ENCODE results near the gene DCST2. TPM values are rescaled to one million over a fixed set of nuclear protein-coding genes. Genes with fewer than 3 reads are reported as not detected.
A peak's percentile ranks its signal among the peaks of the same experiment; 100 is the strongest.
"Not testable (repeated sequence)": the region's sequence is repeated elsewhere in the genome, so short reads cannot be mapped to it uniquely, and the experiment has no call there.

Gene DCST2
- polyA plus RNA-seq, 3 donors = 0.85 to 1.3 (median 1.3) TPM

- DNase-seq (ENCODE audit: low read depth in 3 of 3, low spot score in 2 of 3) = no peak
Observed at GRCh38 chr1:154983776-154984466, 49.7 kb downstream of the DCST2 start.

DNA sequence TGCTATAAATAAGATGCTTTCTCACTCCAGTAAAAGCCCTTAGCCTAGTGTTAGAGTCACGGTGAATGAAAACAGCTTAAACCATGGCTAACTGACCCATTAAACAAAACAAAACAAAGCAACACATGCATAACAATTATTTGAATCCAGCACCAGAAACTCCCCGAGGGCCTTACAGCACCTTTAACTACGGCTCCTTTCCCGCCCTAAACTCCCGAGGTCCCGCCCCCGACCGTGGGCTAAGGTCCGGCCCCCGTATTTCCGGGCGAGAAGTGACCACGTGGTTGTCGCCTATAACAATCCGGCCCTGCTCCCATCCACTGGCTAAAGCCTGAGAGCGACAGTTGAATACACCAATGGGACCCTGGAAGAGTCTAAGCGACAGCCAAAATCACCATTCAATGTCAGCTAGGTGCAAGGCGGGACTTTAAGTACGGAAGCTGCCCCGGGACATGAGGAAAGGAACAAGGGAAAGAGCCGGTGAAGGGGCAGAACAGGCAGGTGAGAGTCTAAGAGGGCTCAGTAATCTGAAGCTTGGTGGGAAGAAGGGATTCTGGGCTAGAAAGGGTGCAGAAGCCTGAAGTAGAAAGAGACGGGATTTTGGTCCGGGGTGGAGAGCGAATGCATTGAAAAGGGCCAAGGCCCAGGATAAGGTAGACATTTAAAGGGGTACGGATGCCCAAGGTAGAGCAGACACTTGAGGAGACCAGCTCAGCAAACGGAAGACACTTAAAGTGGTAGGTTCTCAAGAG lies 50.5 kb downstream of the DCST2 start, which contains the start of gene FLAD1:
FLAD1 (plus strand) TSS at position 448 of the 752 bp plus-strand sequence. CDS start 351 bp downstream, outside the sequence.
- DNase-seq (ENCODE audit: low read depth in 3 of 3, low spot score in 2 of 3) = peak; percentile 98 to 100 (median 99)

GRCh38 chr1:154982341-154982740 lies 51.2 kb downstream of the DCST2 start:
- DNase-seq (ENCODE audit: low read depth in 3 of 3, low spot score in 2 of 3) = no peak

DNA sequence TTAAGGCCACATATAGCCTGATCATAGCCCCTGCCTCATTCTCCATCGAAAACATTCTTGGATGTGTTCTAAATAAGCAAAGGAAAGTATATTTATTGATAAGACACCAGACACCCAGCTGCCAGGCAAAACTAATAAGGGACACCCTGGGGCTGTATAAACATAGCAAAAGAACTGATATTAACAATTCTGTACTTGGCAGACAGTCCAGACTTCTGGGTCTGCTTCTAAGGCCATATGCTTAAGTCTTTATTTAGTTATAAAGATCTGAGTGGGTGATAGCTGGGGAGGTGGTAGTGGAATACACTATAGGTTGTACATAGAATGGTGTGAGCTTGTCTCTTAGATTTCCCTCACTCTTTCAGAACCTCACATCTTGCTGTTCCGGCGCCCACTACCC lies 55.2 kb downstream of the DCST2 start:
- DNase-seq (ENCODE audit: low read depth in 3 of 3, low spot score in 2 of 3) = no peak

DNA sequence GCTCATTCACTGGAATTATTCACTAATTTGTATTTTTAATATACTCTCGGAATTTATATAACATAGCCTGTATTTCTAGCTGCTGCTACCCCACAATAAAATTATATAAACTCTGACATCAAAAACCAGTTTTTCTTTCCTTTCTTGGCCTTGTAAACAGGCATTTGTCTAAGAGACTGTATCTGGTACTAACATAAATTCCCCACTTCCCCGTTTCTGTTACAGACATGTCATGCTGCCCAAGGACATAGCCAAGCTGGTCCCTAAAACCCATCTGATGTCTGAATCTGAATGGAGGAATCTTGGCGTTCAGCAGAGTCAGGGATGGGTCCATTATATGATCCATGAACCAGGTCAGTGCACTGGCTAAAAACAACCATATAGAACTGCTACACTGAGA lies 55.8 kb downstream of the DCST2 start:
- DNase-seq (ENCODE audit: low read depth in 3 of 3, low spot score in 2 of 3) = not testable (repeated sequence)

GRCh38 chr1:154975409-154976059 lies 58.0 kb downstream of the DCST2 start:
- no peak for DNase-seq (ENCODE audit: low read depth in 3 of 3, low spot score in 2 of 3)

DNA sequence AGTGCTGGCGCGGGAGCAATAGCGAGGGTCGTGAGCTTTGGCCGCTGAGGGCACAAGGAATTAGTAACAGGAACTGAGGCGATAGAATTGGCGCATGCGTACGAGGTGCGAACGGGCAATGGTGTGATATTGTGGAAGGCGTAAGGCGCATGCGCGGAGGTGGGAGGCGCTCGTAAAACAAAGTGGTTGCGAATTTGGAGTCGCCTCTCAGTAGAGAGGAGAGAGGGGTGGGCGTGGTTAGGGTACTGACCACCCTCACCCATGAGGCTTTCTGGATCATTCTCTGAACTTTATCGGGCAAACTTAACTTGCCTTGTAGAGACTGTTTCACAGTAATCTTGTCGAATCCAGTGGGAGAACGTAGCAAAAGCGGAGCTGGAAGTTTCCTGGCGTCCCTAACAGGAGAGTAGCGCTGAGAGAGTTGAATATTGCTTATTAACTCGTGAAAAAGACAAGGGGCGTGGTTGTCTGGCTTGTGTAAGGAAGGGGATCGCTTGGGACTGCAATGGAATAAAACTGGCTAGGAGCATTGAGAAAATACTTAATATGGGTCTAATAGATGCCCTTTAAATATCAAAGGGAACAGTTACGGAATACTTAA lies 58.7 kb downstream of the DCST2 start:
- DNase-seq (ENCODE audit: low read depth in 3 of 3, low spot score in 2 of 3) = peak; percentile 95 to 99 (median 99)

DNA sequence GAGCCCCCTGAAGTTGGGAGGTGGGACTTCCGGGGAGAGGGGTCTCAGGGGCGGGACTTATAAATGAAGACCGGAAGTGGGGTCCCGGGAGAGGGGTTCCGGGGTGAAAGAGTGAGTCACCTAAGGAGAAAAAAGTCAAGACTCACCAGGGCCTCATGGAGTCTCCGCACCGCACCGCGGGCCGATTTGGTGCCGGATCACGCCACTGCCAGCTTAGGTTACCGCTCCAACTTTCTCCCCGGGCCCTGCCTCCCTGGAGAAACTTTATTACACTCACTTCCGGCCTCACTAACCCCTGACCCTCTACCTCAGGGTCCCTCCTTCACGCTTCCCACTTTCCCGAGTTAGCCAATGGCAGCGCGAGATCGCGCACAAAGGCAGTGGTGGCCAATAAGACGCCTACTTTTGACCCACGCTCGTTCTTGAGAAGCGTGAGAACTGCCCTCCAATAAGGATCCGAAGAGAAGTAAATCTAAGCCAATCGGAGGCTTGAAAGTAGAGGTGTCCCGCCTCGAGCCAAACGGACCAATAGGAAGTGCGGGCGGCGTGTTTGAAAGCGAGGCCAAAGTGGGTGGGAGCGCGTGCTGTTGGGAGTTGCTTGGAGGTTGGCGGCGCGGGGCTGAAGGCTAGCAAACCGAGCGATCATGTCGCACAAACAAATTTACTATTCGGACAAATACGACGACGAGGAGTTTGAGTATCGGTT lies 59.3 kb downstream of the DCST2 start, which contains the start of gene CKS1B:
CKS1B (plus strand) TSS at position 580 of the 706 bp plus-strand sequence; CDS start at position 645, 65 bp downstream.
- DNase-seq (ENCODE audit: low read depth in 3 of 3, low spot score in 2 of 3) = peak; percentile 97 to 99 (median 99)

GRCh38 chr1:154973344-154974101 lies 60.1 kb downstream of the DCST2 start:
- peak; percentile 86 to 93 (median 91) for DNase-seq (ENCODE audit: low read depth in 3 of 3, low spot score in 2 of 3)

GRCh38 chr1:154972517-154973343 lies 60.9 kb downstream of the DCST2 start:
- DNase-seq (ENCODE audit: low read depth in 3 of 3, low spot score in 2 of 3) = no peak

- DNase-seq (ENCODE audit: low read depth in 3 of 3, low spot score in 2 of 3) = no peak
Observed at GRCh38 chr1:154972213-154972516, 61.4 kb downstream of the DCST2 start.

DNA sequence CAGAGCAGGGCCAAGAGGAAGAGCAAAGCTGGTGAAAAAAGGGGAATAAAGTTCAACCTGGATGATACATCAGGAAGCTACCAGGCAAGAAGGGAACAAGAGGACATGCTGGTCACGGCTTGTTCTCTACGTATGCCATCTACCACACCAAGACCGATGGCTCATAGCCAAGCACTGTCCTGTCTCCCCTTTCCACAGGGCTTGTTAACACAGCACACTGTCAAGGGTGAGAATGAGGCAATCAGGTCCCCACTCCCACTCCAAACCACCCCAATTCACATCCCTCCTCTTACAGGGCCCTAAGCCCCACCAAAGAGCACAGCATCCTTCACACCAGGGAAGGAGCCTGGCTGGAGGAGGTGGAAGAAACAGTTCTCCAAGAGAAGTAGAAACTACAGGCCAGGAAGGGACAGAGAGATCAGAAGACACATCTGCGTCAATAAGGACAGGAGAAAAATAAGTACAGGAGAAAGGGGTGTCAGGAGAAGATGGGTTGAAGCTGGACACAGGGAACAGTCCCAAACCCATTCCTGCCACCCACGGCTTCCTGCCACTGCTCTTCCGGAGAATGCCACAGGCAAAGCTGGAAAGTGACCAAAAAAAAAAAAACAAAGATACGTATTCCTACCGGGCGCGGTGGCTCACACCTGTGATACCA lies 62.1 kb downstream of the DCST2 start:
- no peak for DNase-seq (ENCODE audit: low read depth in 3 of 3, low spot score in 2 of 3)

GRCh38 chr1:154970631-154971340 lies 62.8 kb downstream of the DCST2 start, which contains the start of gene SHC1:
SHC1 (minus strand) TSS chr1:154970747; CDS start chr1:154970526, 221 bp downstream.
- peak in 1 of 3 donors; percentile 60 for DNase-seq (ENCODE audit: low read depth in 3 of 3, low spot score in 2 of 3)

- no peak for DNase-seq (ENCODE audit: low read depth in 3 of 3, low spot score in 2 of 3)
Observed at GRCh38 chr1:154969860-154970452, 63.6 kb downstream of the DCST2 start.

GRCh38 chr1:154969246-154969645 lies 64.3 kb downstream of the DCST2 start:
- no peak for DNase-seq (ENCODE audit: low read depth in 3 of 3, low spot score in 2 of 3)

DNA sequence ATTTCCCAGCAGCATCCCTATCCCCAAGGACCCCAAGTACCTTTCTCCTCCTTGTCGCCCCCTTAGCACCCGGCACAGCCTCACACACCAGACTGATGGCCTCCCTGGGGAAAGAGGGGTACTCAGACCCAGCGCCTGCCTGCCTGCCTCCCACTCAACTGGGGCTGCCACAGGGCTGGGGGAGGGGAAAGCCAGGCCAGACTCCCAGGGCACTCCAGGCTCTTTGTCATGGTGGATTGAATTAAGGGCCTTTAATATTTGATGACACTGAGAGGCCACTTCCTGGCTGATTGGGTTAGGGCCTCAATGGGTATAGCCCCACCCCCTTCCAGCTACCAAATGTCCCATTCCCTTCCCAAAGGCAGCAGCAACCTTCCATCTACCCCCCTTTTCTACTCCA lies 64.8 kb downstream of the DCST2 start:
- DNase-seq (ENCODE audit: low read depth in 3 of 3, low spot score in 2 of 3) = no peak
